Tibial nerve (tissue), 4 donors: ENCODE data around the gene TTC16. TPM values are rescaled to one million over a fixed set of nuclear protein-coding genes. Genes with fewer than 3 reads are reported as not detected.

ENCODE experiments used
- DNase-seq, 2 donors: peaks; one replicate each; pipeline ENCODE4 v3.0.0-alpha.2; 2019; ENCODE audit warnings: low spot score in 2 of 2
- H3K27ac ChIP-seq, 4 donors: fragments of 200-600 bp; sonication (generic) in 3 of 4; one replicate each; pipeline ENCODE4 v1.5.1; 2017 to 2019; ENCODE audit warnings: mild to moderate bottlenecking in 1 of 4
- H3K27me3 ChIP-seq, 2 donors: fragments of 200-600 bp; sonication (generic) in 1 of 2; one replicate each; pipeline versions ENCODE4 v1.5.1 to v1.6.0; 2017 to 2019
- H3K36me3 ChIP-seq, 3 donors: fragments of 200-600 bp; sonication (generic); one replicate each; pipeline ENCODE4 v1.5.1; 2018 to 2019
- H3K4me1 ChIP-seq, 4 donors: fragments of 200-600 bp; sonication (generic) in 3 of 4; one replicate each; pipeline ENCODE4 v1.5.1; 2017 to 2019
- H3K4me3 ChIP-seq, 4 donors: fragments of 200-600 bp; sonication (generic) in 3 of 4; one replicate each; pipeline ENCODE4 v1.5.1; 2017 to 2019; ENCODE audit warnings: mild to moderate bottlenecking in 1 of 4, moderate library complexity in 1 of 4
- H3K9me3 ChIP-seq, 4 donors: fragments of 200-600 bp; sonication (generic) in 3 of 4; one replicate each; pipeline ENCODE4 v1.5.1; 2017 to 2019
- EP300 ChIP-seq, 2 donors: sonication (generic); formaldehyde crosslinking; IDR thresholded peaks; one replicate each; pipeline ENCODE4 v1.6.1; 2017; ENCODE audit warnings: antibody characterized with exemption in 2 of 2, mild to moderate bottlenecking in 1 of 2
- POLR2A ChIP-seq, 2 donors: fragments of 450-650 bp; IDR thresholded peaks; one replicate each; pipeline ENCODE4 v1.6.1; 2017; ENCODE audit warnings: antibody characterized with exemption in 2 of 2, mild to moderate bottlenecking in 2 of 2, moderate library complexity in 2 of 2
- WGBS, 2 donors: methylation state at CpG; one replicate each; pipeline ENCODE4 v1.1.5; 2018; 5-methylcytosine and 5-hydroxymethylcytosine counted together
- total RNA-seq, 4 donors: library from RNA; depleted of rRNA; stranded (reverse); fragments of >200 nt; gene quantifications; one replicate each; pipeline ENCODE4 v1.1.0, GENCODE V29; 2016
- TF ChIP-seq, protein P1 (sequence below), 5 experiments: fragments of 200-600 bp in 3 of 5; fragments of 450-650 bp in 2 of 5; sonication (generic) in 3 of 5; IDR thresholded peaks; one replicate each; pipeline ENCODE4 v1.5.1; 2016 to 2019; ENCODE audit warnings: antibody characterized with exemption in 5 of 5, mild to moderate bottlenecking in 3 of 5, moderate library complexity in 2 of 5

TTC16 gene
- total RNA-seq, 4 donors from 2014 or later, result 0.30 TPM; not detected in 3

DNA sequence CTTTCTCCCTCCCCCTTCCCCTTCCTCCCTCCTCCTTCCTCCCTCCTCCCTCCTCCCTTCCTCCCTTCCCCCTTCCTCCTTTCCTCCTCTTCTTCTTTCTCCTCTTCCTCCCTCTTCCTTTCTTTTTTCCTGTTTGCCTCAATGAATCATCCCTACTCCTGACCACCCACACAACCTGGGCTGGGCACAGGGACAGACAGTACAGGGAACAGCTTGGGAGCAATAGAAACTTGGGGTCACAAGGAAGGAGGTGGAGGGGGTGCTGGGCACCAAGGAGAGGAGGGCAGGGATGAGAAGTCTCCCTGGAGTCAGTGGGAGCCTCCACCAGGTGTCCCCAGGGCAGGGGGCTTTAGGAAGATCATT is 5.0 kb downstream of the TTC16 start:
- TF ChIP-seq EP300 (IDR thresholded peaks at IDR 0.05) (no peak), POLR2A (IDR thresholded peaks at IDR 0.05) (no peak)
- TF ChIP-seq, protein P1, sequence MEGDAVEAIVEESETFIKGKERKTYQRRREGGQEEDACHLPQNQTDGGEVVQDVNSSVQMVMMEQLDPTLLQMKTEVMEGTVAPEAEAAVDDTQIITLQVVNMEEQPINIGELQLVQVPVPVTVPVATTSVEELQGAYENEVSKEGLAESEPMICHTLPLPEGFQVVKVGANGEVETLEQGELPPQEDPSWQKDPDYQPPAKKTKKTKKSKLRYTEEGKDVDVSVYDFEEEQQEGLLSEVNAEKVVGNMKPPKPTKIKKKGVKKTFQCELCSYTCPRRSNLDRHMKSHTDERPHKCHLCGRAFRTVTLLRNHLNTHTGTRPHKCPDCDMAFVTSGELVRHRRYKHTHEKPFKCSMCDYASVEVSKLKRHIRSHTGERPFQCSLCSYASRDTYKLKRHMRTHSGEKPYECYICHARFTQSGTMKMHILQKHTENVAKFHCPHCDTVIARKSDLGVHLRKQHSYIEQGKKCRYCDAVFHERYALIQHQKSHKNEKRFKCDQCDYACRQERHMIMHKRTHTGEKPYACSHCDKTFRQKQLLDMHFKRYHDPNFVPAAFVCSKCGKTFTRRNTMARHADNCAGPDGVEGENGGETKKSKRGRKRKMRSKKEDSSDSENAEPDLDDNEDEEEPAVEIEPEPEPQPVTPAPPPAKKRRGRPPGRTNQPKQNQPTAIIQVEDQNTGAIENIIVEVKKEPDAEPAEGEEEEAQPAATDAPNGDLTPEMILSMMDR (IDR thresholded peaks at IDR 0.05), result no peak
- H3K36me3 ChIP-seq, result no peaks in the 10 kb centered on the region
- H3K27ac ChIP-seq, result no peak overlapping the region
- peaks cover 0 to 9% of the 10 kb centered on the region in 2 donors for H3K27me3 ChIP-seq
- no peak for DNase-seq
- H3K9me3 ChIP-seq, result no peaks in the 10 kb centered on the region
- H3K4me1 ChIP-seq, result peaks cover 0 to 18% (median 5%) of the 10 kb centered on the region in 4 donors
- no peak overlapping the region for H3K4me3 ChIP-seq

DNA sequence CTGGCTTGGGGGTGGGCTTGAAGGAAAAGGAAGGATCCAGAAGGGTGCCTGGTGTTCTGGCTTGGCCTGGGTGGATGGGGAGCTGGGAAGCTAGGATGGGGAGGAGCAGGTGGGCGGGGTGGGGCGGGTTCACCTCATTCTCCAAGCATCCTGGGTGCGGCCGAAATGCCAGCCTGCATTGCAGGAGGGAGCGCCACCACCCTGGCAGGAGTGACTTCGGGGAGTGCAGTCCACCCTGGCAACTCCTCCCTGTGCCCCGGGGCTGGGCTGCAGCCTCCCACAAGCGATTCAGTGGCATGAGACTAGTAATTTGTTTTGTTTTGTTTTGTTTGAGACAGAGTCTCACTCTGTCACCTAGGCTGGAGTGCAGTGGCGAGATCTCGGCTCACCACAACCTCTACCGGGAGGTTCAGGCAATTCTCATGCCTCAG is 5.5 kb downstream of the TTC16 start:
- Histone ChIP-seq H3K27me3 (peaks cover 0 to 9% of the 10 kb centered on the region in 2 donors), H3K36me3 (no peaks in the 10 kb centered on the region), H3K9me3 (no peaks in the 10 kb centered on the region), H3K4me1 (peaks cover 0 to 12% (median under 1%) of the 10 kb centered on the region in 4 donors), H3K27ac (no peak overlapping the region), H3K4me3 (no peak overlapping the region)
- 51 to 61% methylated on average over 10 to 11 of the region's 11 CpGs for WGBS, 2 donors
- TF ChIP-seq POLR2A (IDR thresholded peaks at IDR 0.05) (no peak), EP300 (IDR thresholded peaks at IDR 0.05) (no peak)
- TF ChIP-seq, protein P1 (IDR thresholded peaks at IDR 0.05), result no peak
- no peak for DNase-seq

DNA sequence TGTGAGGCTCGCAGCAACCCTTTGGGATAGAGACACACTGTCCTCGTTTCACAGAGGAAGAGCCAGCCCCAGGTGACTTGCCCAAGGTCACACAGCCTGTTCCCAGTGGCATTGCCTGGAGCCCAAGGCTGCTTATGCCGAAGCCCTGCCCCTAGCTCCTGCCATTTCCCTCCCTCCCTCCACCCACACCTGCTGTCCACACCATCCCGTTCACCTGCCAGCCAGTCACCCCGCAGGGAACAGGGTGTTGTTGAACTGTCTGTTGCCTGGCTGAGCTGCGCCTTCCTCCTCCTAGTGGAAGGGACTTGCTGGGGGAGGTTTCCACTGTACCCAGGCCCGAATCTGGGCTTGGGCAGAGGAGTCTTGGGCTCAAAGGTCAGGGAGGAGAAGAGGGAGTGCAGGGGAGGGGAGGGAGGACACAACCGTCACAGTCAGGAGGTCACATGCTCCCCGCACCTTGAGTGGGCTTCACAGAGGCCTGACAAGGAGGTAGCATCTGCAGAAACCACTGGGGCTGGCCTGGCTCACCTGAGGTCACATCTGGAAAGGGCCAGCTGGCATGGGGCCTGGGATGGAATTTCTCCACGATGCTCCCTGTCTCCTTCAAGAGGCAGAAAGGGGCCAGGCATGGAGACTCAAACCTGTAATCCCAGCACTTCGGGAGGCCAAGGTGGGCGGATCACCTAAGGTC is 6.3 kb downstream of the TTC16 start:
- Histone ChIP-seq H3K9me3 (no peaks in the 10 kb centered on the region), H3K36me3 (no peaks in the 10 kb centered on the region), H3K4me1 (peaks cover 0 to 11% (median 0%) of the 10 kb centered on the region in 4 donors), H3K4me3 (no peak overlapping the region), H3K27ac (no peak overlapping the region), H3K27me3 (peaks cover 0 to 9% of the 10 kb centered on the region in 2 donors)
- 73 to 79% methylated on average over 12 of the region's 12 CpGs for WGBS, 2 donors
- TF ChIP-seq POLR2A (IDR thresholded peaks at IDR 0.05) (no peak), EP300 (IDR thresholded peaks at IDR 0.05) (no peak)
- TF ChIP-seq, protein P1 (IDR thresholded peaks at IDR 0.05), result no peak
- no peak for DNase-seq

DNA sequence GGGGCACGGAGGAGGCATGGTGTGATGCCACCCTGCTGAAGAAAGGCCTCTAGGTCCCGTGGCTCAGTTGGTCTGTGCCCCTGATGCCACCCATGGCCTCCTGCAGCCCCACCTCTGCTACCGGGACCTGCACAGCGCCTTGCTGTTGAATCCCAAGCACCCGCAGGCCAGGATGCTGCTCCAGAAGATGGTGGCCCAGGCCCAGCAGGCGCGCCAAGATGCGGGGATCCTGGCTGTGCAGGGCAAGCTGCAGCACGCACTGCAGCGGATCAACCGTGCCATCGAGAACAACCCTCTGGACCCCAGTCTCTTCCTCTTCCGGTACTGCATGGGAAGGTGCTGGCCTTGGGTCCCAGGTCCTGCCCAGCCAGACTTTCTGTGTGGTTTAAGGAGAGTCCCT is 7.1 kb downstream of the TTC16 start:
- WGBS, 2 donors, result 92 to 95% methylated on average over 6 to 13 of the region's 13 CpGs
- Histone ChIP-seq H3K4me1 (peaks cover 0 to 11% (median 0%) of the 10 kb centered on the region in 4 donors), H3K4me3 (no peak overlapping the region), H3K27me3 (peaks cover 0 to 9% of the 10 kb centered on the region in 2 donors), H3K27ac (no peak overlapping the region), H3K36me3 (no peaks in the 10 kb centered on the region), H3K9me3 (no peaks in the 10 kb centered on the region)
- TF ChIP-seq, protein P1 (IDR thresholded peaks at IDR 0.05), result no peak
- TF ChIP-seq POLR2A (IDR thresholded peaks at IDR 0.05) (no peak), EP300 (IDR thresholded peaks at IDR 0.05) (no peak)
- DNase-seq, result no peak

DNA sequence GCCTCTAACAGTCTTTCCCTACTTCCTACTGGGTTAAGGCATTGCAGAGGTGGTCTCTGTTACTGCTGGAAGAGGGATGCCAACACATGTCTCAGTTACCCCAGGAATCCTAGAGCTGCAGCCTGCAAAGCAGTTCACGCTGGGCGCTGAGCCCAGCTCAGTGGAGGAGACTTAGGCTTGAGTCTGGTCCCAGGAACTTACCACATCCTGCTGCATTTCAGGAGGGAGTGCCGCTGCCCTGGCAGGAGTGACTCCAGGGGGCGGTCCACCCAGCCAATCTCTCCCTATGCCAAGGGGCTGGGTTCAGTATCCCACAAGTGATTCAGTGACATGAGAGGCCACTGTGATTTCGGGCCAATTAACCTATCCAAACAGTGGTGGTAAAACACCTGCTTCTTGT is 7.6 kb downstream of the TTC16 start:
- H3K9me3 ChIP-seq, result no peaks in the 10 kb centered on the region
- H3K27me3 ChIP-seq, result peaks cover 0 to 9% of the 10 kb centered on the region in 2 donors
- no peaks in the 10 kb centered on the region for H3K36me3 ChIP-seq
- H3K4me1 ChIP-seq, result peaks cover 0 to 11% (median 0%) of the 10 kb centered on the region in 4 donors
- no peak for TF ChIP-seq POLR2A (IDR thresholded peaks at IDR 0.05)
- H3K4me3 ChIP-seq, result no peak overlapping the region
- H3K27ac ChIP-seq, result no peak overlapping the region
- DNase-seq, result no peak
- WGBS, 2 donors, result 80 to 84% methylated on average over 5 of the region's 5 CpGs
